Sigmoid colon (tissue), 3 donors: ENCODE results near the gene PRAMEF12.

Source experiments
- CTCF ChIP-seq, 4 experiments: fragments of 450-650 bp in 3 of 4; fragments of 200-600 bp in 1 of 4; IDR thresholded peaks; one replicate each; pipeline ENCODE4 v1.5.1; 2016 to 2019; ENCODE audit warnings: antibody characterized with exemption in 4 of 4, mild to moderate bottlenecking in 3 of 4, moderate library complexity in 2 of 4
- POLR2A ChIP-seq, 2 donors: fragments of 450-650 bp; IDR thresholded peaks; one replicate each; pipeline ENCODE4 v1.6.1; 2016; ENCODE audit warnings: antibody characterized with exemption in 2 of 2, mild to moderate bottlenecking in 2 of 2, moderate library complexity in 2 of 2

- TF ChIP-seq CTCF (IDR thresholded peaks at IDR 0.05) (no peak), POLR2A (IDR thresholded peaks at IDR 0.05) (no peak)
Observed at GRCh38 chr1:12811409-12811784, 37.9 kb downstream of the PRAMEF12 start.
